Subcutaneous adipose tissue (tissue), 4 donors: ENCODE data around the gene GJD3. TPM values are rescaled to one million over a fixed set of nuclear protein-coding genes. Genes with fewer than 3 reads are reported as not detected.

Experiments
- CTCF ChIP-seq: fragments of 450-650 bp; IDR thresholded peaks from one replicate; pipeline ENCODE4 v1.5.1; 2016; ENCODE audit warnings: low read depth, mild to moderate bottlenecking, control low read depth, antibody characterized with exemption, moderate library complexity
- total RNA-seq, 4 donors: library from RNA; depleted of rRNA; stranded (reverse); fragments of >200 nt; gene quantifications; one replicate each; pipeline ENCODE4 v1.1.0, GENCODE V29; 2016

Gene GJD3
- total RNA-seq, 4 donors from 2014 or later = 0.94 TPM; not detected in 3

- TF ChIP-seq CTCF = no peak
Observed at GRCh38 chr17:40328386-40328766, 36.2 kb downstream of the GJD3 start.

- no peak for TF ChIP-seq CTCF
Observed at GRCh38 chr17:40327735-40328385, 36.7 kb downstream of the GJD3 start.

GRCh38 chr17:40327244-40327729 lies 37.2 kb downstream of the GJD3 start:
- no peak for TF ChIP-seq CTCF

GRCh38 chr17:40326832-40327199 lies 37.7 kb downstream of the GJD3 start:
- TF ChIP-seq CTCF = no peak

GRCh38 chr17:40326014-40326831 lies 38.3 kb downstream of the GJD3 start:
- TF ChIP-seq CTCF = no peak

- no peak for TF ChIP-seq CTCF
Observed at GRCh38 chr17:40325156-40326013, 39.2 kb downstream of the GJD3 start.
